Fibroblast of pulmonary artery (primary cell): ENCODE data around the gene BRINP1.

Experiments
- DNase-seq: peaks from one replicate; pipeline ENCODE4 v3.0.0-alpha.2; 2010; ENCODE audit warnings: low read depth
- H3K4me3 ChIP-seq: replicated peaks from 2 replicates; pipeline ENCODE4 v1.5.1; 2011; ENCODE audit warnings: low read depth, mild to moderate bottlenecking, control low read depth, low read length, moderate library complexity
- CTCF ChIP-seq: IDR thresholded peaks from 2 replicates; pipeline ENCODE4 v1.5.1; 2011; ENCODE audit warnings: mild to moderate bottlenecking, control low read depth, low read length, inconsistent platforms; ENCODE audit errors: missing control alignments

The BRINP1 gene

GRCh38 chr9:119215651-119216050, 153.6 kb downstream of the BRINP1 start:
- TF ChIP-seq CTCF, result no peak
- DNase-seq, result no peak
- no peak overlapping the region for H3K4me3 ChIP-seq

- no peak for TF ChIP-seq CTCF
- no peak for DNase-seq
- H3K4me3 ChIP-seq, result no peak overlapping the region
Measured at GRCh38 chr9:119213471-119213870, 155.8 kb downstream of the BRINP1 start.

GRCh38 chr9:119197893-119198607, 171.2 kb downstream of the BRINP1 start:
- TF ChIP-seq CTCF, result no peak
- DNase-seq, result no peak
- H3K4me3 ChIP-seq, result no peak overlapping the region

- no peak overlapping the region for H3K4me3 ChIP-seq
- TF ChIP-seq CTCF, result no peak
- DNase-seq, result no peak
Measured at GRCh38 chr9:119195521-119195920, 173.7 kb downstream of the BRINP1 start.

GRCh38 chr9:119185298-119185697, 183.9 kb downstream of the BRINP1 start:
- H3K4me3 ChIP-seq, result no peak overlapping the region
- TF ChIP-seq CTCF, result no peak
- no peak for DNase-seq

- DNase-seq, result no peak
- no peak for TF ChIP-seq CTCF
- H3K4me3 ChIP-seq, result no peak overlapping the region
Measured at GRCh38 chr9:119184265-119184936, 184.8 kb downstream of the BRINP1 start.
